KG1 (cell line): Measurements from ENCODE around the gene RAB6B.
A peak's percentile ranks its signal among the peaks of the same experiment; 100 is the strongest.
"Not testable (repeated sequence)": the region's sequence is repeated elsewhere in the genome, so short reads cannot be mapped to it uniquely, and the experiment has no call there.

Source experiments
- DNase-seq: peaks from one replicate; lab custom pipeline; 2025; lab: John Stamatoyannopoulos, UW

RAB6B gene

GRCh38 chr3:133805702-133806475 is 89.8 kb downstream of the RAB6B start, which contains the start of gene SRPRB:
Gene SRPRB, plus strand, starts transcription at chr3:133805815. Its CDS starts 34 bp downstream, at chr3:133805849.
- peak; percentile 83 for DNase-seq

- DNase-seq, result no peak
Observed at GRCh38 chr3:133805384-133805701, 90.3 kb downstream of the RAB6B start.

GRCh38 chr3:133804896-133805295 is 90.8 kb downstream of the RAB6B start:
- no peak for DNase-seq

- no peak for DNase-seq
Observed at GRCh38 chr3:133803469-133803868, 92.2 kb downstream of the RAB6B start.

- DNase-seq, result no peak
Observed at GRCh38 chr3:133799794-133800585, 95.7 kb downstream of the RAB6B start.

GRCh38 chr3:133797396-133798105 is 98.1 kb downstream of the RAB6B start:
- no peak for DNase-seq

- no peak for DNase-seq
Observed at GRCh38 chr3:133792171-133792763, 103.4 kb downstream of the RAB6B start.

GRCh38 chr3:133788024-133788423 is 107.7 kb downstream of the RAB6B start:
- DNase-seq, result no peak

- no peak for DNase-seq
Observed at GRCh38 chr3:133783762-133784161, 111.9 kb downstream of the RAB6B start.

- no peak for DNase-seq
Observed at GRCh38 chr3:133782454-133782853, 113.2 kb downstream of the RAB6B start.

GRCh38 chr3:133781570-133781969 is 114.1 kb downstream of the RAB6B start:
- DNase-seq, result no peak

- DNase-seq, result not testable (repeated sequence)
Observed at GRCh38 chr3:133780756-133781155, 114.9 kb downstream of the RAB6B start.

- DNase-seq, result no peak
Observed at GRCh38 chr3:133779626-133780203, 116.0 kb downstream of the RAB6B start.

GRCh38 chr3:133777807-133778568 is 117.7 kb downstream of the RAB6B start:
- no peak for DNase-seq

GRCh38 chr3:133776794-133777438 is 118.8 kb downstream of the RAB6B start:
- DNase-seq, result no peak

- no peak for DNase-seq
Observed at GRCh38 chr3:133775835-133776234, 119.8 kb downstream of the RAB6B start.

GRCh38 chr3:133775309-133775708 is 120.4 kb downstream of the RAB6B start:
- no peak for DNase-seq
